ENCODE data around the gene COQ6.
"Not testable (repeated sequence)": the region's sequence is repeated elsewhere in the genome, so short reads cannot be mapped to it uniquely, and the experiment has no call there.

The COQ6 gene

DNA sequence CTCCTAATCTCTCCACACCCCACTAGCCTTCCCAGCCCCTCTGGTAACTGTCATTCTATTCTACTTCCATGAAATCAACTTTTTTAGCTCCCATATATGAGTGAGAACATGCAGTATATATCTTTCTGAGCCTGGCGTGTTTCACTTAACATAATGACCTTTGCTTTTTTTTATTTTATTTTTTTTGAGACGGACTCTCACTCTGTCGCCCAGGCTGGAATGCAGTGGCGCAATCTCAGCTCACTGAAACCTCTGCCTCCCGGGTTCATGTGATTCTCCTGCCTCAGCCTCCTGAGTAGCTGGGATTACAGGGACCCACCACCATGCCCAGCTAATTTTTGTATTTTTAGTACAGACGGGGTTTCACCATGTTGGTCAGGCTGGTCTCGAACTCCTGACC is 38.6 kb downstream of the COQ6 start:
- DNase-seq, result not testable (repeated sequence)

- no peak for DNase-seq
Measured at GRCh38 chr14:73991092-73991491, 41.0 kb downstream of the COQ6 start.

GRCh38 chr14:73994926-73995325 is 44.8 kb downstream of the COQ6 start:
- not testable (repeated sequence) for DNase-seq

DNA sequence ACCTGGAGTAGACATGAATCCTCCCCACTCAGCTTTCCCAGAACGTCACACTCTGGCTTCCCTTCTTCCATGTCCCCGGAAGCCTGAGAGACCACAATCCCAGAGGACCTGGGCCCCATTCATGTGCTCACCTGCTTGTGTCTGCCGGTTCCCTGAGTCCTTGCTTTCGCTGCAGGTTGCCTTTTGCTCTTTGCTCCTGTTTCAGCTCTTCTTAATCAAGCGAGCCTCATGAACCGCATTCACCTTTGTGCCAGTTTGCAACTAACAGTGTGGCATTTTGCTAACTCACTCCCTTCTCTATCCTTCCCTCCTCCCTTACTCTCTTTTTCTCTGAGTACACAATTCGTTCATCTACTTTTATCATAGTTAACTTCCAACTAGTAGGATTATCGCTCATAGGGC is 45.9 kb downstream of the COQ6 start:
- DNase-seq, result no peak

- no peak for DNase-seq
Measured at GRCh38 chr14:73996731-73997107, 46.6 kb downstream of the COQ6 start.

- no peak for DNase-seq
Measured at GRCh38 chr14:73997108-73997943, 47.2 kb downstream of the COQ6 start.

DNA sequence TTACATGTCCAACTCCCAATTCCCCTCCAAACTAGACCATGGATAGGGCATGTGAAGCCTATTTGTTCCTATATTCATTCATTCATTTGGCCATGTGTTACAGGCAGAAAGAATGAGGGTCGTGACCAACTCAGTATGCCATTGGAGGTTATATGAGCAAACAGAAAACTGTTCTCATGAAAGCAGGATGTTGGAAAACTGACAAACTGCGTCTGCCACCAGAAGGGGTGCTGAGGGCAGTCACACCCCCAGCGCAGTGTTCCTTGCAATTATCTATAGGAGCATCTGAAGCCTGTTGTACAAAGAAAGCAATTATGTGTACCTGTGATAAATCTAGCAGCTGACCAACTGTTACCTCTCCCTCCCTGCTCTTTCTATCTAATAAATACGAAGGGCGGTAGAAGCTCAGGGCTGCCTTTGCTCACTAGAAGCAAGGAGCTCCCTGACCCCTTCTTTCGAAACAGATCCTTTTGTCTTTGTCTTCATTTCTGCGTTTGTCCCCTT is 47.9 kb downstream of the COQ6 start:
- no peak for DNase-seq

DNA sequence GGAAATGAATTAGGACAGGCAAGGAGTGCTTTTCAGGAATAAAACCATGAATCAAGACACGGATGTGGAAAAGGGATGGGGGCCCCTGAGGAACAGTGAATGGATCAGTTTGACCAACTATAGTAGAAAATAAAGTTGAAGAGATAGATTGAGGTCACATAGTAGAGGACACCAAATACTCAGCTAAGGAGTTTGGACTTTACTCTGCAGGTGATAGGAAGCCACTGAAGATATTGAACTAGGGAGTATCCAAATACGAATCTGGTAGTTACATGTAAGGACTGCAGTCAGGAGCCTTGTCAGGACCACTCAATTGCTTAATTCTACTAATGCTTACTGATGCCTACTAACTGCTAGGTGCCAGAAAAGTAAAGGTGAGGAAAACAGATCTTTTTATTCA is 48.6 kb downstream of the COQ6 start:
- no peak for DNase-seq

DNA sequence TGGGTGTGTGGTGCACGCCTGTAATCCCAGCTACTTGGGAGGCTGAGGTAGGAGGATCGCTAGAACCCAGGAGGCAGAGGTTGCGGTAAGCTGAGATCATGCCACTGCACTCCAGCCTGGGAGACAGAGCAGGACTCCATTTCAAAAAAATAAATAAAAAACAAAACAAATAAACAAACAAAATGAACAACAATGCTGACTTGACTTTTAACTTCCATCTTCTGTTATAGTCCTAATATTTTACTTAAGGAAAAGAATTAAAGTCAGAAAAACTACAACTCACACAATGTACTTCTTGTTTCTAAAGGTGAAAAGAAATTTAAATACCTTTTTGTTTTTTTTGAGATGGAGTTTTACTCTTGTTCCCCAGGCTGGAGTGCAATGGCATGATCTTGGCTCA is 55.6 kb downstream of the COQ6 start:
- DNase-seq, result not testable (repeated sequence)

- no peak for DNase-seq
Measured at GRCh38 chr14:74008843-74009499, 58.9 kb downstream of the COQ6 start.
